DMS 273 (cell line): ENCODE data around the gene ATG3.
A peak's percentile ranks its signal among the peaks of the same experiment; 100 is the strongest.
"Not testable (repeated sequence)": the region's sequence is repeated elsewhere in the genome, so short reads cannot be mapped to it uniquely, and the experiment has no call there.

Experiments used
- DNase-seq: peaks from one replicate; lab custom pipeline; 2025; ENCODE audit not compliant: unreplicated experiment; lab: John Stamatoyannopoulos, UW

The ATG3 gene

DNA sequence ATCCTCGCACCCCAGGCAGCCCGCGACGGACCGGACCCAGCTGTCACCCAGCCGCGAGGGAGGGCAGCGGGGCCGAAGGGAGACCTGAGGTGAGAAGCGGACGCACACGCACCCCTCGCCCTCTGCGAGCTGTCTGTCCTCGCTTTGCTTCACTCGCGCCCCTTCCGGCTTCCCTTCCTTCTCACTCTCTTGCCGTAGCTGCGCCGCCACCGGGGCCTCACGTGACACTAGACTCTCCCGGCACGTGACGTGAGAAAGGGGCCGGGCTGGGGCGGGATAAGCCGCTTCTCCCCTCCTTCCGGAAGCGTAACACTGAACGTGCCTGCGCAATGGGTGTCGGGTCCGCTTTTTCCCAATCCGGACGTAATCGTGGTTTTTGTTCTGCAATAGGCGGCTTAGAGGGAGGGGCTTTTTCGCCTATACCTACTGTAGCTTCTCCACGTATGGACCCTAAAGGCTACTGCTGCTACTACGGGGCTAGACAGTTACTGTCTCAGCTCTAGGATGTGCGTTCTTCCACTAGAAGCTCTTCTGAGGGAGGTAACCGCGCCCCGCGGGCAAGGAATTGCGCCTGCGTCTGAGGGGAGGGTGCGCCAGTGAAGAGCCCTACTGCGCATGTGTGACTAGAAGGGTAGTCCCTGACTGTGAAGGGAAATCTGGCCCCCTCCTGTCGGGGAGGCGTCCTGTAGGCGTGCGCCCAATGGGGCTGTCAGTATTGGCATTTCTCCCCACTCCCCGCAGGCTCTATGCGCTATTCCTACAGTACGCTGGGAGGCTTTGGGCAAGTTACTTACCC lies at the start of gene ATG3, which contains the start of gene SLC35A5:
Gene ATG3 (minus strand): TSS at position 229 of the 796 bp plus-strand sequence. CDS start 434 bp downstream, outside the sequence.
Gene SLC35A5 (plus strand): TSS at position 312 of the 796 bp plus-strand sequence. CDS start 1,359 bp downstream, outside the sequence.
- DNase-seq: peak; percentile 100

DNA sequence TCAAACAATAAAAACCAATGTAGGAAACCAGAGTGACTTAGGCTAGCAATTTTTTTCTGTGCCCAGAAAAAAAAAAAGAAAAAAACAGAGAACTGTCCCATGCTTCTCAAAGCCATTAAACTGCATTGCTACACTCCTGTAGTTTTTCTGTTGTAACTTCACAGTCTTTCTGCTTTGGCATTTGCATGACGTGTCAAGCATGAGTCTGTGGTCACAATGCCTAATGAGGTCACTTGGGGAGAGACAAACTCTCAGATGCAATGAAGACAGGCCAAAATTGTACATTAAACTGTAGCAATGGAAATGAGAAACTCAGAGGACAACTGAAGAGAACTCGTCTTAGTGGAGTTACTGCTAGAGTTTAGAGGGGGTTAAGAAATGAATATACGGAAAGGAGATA lies 48.4 kb upstream of the ATG3 start:
- no peak for DNase-seq

DNA sequence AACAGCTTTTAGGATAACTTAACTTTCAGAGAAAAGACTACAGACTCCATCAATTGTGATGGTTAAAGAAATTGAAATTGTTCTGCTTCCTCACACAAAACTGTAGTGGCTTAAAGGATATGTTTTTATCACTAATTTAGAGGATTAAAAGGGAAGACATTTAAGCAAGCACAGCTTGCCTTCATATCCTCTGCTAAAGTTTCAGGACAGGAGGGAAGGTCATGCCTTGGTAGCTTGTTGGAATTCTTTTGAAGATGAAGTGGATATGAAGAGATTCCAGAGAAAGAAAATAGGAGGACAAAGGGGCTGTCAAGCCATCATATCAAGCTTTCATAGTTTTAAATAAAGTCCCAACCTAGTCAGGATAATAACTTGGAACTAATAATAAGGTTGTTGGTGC lies 46.1 kb upstream of the ATG3 start:
- no peak for DNase-seq

DNA sequence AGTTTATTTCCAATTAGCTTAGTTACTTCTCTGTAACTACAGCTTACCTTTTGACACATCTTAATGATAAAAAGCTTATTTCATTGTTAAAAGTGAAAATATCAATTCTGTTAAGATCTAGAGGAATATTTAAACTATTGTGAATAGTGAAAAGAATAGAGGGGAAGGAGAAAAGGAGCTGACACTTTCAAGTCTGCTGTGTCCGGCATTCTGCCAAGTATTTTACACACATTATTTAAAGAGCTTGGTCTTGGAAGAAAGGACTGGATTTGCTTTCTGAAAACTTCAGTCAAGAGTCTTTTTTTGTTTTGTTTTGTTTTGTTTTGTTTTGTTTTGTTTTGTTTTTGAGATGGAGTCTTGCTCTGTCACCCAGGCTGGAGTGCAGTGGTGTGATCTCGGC lies 44.3 kb upstream of the ATG3 start:
- no peak for DNase-seq

DNA sequence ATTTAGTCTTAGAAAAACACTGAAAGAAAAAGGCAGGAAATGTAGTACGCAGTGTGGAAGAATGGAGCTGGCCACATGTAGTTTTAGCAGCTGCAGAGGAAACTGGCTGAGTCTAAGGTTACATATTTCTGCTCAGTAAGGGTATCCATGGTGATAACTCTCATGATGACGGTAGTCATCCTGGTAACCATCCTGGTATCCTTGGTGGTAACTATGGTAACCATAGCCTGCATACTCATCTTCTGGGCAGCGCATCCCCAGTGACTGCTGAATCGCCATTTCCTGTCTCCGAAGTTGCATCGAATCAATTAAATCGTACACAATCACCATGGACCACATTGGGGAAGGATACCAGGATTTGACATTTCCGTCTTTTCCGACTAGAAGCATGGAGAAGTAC lies 43.5 kb upstream of the ATG3 start:
- peak; percentile 43 for DNase-seq

DNA sequence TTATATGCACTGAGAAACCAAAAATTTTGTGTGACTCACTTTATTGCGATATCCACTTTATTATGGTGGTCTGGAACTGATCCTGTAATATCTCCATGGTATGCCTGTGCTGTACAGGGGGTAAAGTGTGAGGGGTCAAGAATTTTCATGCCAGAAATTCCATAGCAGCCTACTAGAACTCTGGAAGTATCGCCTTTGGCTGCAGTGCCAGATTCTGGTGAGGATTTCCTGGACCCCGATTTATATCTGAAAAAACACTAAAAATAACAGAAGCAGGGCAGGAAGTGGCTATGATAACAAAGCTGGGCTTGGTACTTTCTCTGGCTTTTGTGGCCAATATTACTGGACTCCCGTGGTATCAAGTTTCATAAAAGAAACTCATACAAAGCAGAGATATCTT lies 42.8 kb upstream of the ATG3 start:
- DNase-seq: no peak

DNA sequence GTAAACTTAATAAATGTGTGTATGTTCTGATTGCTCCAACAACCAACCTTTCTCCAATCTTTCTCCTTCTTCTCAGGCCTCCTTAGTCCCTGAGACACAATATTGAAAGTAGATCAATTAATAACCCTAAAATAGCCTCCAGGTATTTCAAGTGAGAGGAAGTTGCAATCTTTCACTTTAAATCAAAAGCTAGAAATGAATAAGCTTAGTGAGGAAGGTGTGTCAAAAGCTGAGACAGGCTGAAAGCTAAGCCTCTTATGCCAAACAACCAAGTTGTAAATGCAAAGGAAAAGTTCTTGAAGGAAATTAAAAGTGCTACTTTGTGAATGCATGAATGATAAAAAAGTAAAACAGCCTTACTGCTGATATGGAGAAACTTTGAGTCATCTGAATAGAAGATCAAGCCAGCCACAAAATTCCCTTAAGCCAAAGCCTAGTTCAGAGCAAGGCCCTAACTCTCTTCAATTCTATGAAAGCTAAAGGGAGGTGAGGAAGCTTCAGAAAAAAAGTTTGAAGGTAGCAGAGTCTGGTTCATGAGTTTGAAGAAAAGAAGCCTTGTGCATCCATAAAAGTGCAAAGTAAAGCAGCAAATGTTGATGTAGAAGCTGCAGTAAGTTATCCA lies 40.6 kb upstream of the ATG3 start:
- no peak for DNase-seq

DNA sequence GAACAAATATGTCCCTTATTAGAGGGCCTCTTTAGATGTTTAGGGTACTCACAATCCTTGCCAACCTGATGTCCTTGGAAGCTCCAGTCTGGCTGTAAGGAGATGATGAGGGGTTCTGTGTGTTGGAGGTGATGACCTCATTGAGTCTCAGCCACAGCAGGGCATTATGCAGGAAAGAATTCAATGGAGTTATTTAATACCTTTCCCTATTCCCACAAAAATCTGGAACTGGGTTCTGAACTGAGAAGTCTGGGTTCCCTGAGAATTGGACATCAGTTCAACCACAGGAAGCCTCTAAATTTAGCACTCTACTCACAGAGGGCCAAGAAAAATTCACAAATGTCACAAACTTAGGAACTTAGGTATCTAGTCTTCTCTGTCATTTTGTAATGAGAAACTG lies 37.0 kb upstream of the ATG3 start:
- no peak for DNase-seq

DNA sequence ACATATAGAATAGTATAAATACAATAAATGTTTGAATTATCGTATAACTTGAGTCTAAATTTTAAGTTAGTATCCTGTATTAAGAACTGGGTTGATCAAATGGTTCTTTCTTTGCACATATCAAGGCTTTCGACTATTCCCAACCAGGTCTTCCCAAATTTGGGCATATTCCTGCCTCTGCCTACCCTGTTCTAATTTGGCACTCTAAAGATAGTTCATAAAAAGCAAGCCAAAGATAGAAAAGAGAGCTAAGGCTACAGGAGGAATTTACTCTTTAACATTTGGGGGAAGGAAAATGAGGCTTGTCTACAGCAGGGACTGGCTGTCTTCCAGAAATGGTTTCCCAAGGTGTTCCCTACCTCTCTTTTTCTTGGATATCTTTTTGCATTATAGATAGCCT lies 36.2 kb upstream of the ATG3 start:
- DNase-seq: no peak

DNA sequence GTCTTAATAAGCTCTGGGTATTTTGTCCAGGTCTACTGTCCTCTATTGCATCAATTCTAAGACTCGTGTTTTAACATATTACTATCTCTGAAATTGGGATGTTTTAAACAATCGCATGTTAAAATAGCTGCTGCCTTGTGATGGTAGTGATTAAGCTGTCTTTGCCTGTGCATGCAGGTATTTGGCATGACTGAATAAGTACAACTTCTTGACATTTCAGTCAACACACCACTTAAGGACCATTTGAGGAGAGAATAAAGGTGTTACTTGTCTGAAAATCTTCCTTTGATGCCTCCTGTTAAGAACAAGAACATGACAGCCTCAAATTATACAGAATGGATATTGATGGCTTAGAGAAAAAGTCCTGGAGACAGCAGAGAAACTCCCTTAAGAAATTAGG lies 33.1 kb upstream of the ATG3 start:
- no peak for DNase-seq

DNA sequence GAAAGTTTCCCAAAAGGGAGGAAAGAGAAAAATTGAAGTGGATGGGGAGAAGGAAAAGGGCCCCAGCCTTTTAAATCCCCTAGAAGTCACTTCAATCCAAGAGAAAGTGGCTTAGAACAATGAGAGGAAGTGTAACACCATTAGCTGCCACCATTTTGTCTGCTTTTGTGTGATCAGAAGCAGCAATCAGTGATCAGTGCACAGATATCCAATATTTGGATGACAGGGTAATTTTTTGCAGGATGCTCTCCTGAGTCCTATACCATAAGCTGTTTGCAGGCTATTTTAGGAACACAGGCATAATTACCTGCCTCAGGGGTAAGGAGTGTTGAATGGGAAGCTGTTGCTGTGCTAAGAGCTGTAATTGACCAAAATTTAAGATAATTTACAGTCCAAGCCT lies 31.5 kb upstream of the ATG3 start:
- no peak for DNase-seq

DNA sequence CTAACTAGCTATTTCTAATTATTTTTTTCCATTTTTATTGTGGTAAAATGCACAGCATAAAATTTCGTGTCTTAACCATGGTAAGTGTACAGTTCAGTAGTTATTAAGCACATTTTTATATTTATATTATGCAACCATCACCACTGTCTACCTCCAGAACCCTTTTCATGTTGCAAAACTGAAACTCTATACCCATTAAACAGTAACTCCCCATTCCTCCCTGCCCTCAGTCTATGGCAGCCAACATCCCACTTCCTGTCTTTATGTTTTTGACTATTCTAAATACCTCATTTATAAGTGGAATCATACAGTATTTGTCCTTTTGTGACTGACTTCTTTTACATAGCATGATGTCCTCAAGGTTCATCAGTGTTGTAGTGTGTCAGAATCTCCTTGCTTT lies 25.6 kb upstream of the ATG3 start:
- DNase-seq: no peak

DNA sequence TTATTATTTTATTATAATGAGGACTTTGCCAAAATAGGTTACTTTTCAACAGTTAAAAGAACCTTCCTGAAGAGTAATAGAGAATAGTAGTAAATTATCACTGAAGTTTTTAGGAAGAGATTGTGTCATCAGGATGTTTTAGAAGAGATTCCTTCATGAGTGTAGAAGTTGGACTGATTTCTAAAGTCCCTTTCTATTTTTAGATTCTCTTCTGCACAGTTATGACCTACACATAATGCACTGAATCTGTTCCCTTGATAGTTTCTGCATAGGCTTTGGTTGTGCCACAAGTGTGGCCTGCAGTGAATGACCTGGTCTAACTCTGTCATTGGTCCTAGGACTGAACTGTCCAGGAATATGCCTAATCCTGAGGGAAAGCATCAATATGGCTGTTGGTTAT lies 24.0 kb upstream of the ATG3 start:
- DNase-seq: no peak

DNA sequence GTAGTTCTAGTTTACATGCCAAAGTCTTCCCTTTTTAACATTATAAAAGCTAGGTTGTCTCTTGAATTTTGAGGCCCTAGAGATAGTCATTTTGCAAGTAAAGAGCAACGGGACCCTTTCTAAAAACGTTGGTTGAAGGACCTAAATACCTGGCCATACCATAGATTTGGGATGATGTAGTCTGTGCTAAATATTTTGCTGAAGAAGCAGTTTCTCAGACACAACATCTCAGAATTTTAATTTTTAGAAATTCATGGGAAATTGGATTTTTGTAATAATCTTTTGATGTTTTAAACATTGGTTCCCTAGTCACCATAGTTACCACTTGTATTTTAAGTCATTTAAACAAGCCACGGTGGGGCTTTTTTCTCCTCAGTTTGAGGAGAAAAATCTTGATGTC lies 21.3 kb upstream of the ATG3 start:
- no peak for DNase-seq

DNA sequence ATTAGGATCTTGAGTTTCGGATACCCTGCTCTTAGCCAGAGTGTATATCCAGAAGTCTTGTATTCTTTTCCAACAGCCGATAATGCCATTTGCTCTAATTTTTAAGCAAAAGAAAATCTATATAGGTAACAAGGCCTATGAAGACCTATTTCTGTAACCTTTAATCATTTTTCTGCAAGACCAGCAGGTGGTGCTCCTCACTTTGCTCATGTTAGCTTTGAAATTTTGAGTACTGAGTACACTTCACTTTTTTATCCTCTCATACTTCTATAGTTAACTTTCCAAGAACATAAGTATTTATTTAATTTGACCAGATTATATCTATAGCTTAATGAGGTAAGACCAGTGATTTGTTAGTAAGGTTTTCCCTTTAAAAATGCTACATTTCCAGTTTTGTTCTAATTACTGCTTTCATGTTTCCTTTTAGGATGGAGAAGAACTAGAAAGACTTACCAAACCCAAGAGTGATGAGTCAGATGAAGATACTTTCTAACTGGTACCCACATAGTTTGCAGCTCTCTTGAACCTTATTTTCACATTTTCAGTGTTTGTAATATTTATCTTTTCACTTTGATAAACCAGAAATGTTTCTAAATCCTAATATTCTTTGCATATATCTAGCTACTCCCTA lies 20.6 kb upstream of the ATG3 start:
- DNase-seq: peak; percentile 65

DNA sequence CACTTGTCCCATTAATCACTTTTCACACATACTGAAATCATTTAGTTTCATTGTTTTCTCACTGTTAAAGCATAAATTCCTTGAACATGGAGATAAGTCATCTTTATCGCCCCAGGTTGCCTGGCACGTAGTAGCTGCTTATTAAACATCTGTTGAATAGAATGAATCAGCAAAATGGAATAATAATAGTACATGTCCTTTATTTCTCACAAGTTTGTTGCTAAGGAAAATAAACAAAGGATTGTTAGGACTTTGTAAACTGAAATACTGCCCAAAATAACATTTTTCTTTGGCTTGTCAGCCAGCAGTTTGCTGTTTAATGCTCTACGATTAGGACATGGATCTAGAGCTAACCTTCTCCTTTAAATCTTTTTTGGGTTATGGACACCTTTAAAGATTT lies 17.9 kb upstream of the ATG3 start:
- DNase-seq: no peak

DNA sequence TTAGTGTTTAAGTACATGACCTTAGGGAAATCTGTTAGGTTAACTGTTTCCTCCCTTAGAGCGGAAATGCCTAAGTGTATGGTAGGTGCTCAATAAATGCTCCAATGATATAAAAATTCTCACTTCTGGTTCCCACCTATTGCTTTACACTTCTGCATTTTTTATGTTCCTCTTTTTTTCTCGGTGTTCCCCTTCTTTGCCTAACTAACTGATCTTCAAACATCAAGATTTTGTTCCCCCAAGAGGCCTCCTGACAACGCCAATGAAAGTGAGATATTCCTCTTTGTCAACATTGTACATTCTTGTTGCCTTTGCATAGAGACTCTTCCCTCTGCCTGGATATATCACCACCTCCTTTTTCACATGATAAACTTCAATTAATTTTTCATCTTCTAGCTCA lies 17.5 kb upstream of the ATG3 start:
- no peak for DNase-seq

DNA sequence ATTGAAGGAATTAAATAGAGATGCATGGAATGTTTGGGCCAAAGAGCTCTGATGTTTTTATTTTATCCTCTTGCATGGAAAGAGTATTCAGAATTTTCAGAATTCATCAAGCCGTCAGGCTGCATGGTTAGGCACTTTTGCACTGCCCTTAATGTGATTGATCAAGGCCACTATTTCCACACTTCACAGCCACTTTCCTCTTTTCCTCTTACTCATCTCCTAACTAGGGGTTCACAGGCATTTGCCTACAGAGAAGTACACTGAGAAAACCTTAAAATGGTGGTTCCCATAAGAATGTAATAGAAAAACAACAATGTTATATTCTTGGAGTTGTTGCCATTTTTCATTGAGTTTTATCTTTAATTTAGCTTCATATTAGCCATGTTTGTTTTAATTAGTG lies 10.9 kb upstream of the ATG3 start:
- DNase-seq: no peak

DNA sequence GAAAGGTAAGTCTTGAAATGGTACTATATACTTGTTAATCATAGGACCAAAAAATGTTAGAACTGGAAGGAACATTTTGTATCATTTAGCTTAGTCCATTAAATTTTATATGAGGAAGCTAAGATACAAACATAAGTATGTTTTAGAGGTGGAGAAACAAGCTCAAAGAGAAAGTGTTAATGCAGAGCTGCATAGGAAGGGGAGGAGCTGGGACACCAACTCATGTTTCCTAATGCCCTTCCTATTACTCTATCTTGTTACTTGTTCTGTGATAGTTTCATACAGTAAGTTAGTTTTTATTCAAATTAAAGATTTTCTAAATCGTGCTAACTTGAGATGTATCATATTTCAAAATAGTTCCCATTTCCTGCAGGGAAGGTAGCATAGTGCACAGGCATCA lies 7.5 kb upstream of the ATG3 start:
- no peak for DNase-seq

DNA sequence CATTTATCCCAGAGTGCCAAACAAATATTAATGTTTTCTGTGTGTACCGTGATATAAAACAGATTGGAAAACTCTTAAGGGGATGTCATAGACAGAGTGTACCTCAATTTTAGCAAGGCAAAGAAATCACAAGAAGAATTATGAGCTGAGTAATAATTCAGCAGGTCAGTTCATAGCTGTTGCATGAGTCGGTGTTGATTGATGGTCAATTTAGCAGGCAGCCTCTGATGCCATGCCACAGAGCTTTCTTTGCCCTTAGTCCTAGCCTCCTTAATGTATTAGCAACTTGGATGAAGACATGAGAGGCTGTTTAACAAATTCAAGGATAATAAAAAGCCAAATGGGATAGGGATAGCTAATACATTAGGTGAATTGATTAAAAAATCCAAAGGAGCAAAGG lies 6.9 kb upstream of the ATG3 start:
- DNase-seq: no peak

DNA sequence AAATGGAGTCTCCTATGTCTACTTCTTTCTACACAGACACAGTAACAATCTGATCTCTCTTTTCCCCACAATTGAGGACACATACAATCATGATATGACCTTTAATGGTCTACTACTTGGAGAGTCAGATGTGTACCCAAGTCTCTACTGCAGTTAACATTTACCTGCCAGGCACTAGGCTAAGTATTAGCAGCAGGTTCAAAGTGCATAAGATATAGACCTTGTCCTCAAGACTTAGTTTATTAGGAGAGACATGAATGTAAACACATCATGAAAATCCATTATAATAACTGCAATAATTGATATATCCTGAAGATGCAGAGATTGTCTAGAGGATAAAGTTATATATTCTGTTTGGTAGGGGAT lies 3.2 kb upstream of the ATG3 start:
- no peak for DNase-seq

DNA sequence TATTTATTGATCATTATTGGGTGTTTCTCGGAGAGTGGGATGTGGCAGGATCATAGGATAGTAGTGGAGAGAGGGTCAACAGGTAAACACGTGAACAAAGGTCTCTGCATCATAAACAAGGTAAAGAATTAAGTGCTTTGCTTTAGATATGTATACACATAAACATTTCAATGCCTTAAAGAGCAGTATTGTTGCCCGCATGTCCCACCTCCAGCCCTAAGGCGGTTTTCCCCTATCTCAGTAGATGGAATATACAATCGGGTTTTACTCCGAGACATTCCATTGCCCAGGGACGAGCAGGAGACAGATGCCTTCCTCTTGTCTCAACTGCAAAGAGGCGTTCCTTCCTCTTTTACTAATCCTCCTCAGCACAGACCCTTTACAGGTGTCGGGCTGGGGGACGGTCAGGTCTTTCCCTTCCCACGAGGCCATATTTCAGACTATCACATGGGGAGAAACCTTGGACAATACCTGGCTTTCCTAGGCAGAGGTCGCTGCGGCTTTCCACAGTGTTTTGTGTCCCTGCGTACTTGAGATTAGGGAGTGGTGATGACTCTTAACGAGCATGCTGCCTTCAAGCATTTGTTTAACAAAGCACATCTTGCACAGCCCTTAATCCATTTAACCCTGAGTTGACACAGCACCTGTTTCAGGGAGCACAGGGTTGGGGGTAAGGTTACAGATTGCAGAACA lies 2.6 kb upstream of the ATG3 start:
- not testable (repeated sequence) for DNase-seq
